ENCODE measurements around the gene PMEL. TPM values are rescaled to one million over a fixed set of nuclear protein-coding genes. Genes with fewer than 3 reads are reported as not detected.

The PMEL gene
- total and polyA plus RNA-seq, 9 of the 15 experiments (the other 6 are each of a cell fraction or from before 2014, with no cell fraction given): 0.36 to 2.0 (median 0.98) TPM

GRCh38 chr12:55996715-55997534 is 31.1 kb upstream of the PMEL start, which contains the start of gene SUOX (continued):
- TF ChIP-seq ZBTB40 (IDR thresholded peaks at IDR 0.05) (0 out of 2 replicates have a peak, but pooled peaks have one; percentile 48), ZBTB40 (CRISPR knock-in tag; IDR thresholded peaks at IDR 0.05) (no peak), SIRT6 (IDR thresholded peaks at IDR 0.05; ENCODE audit: low read depth, low read length) (no peak), FOXA3 (CRISPR knock-in tag; conservative IDR thresholded peaks at IDR 0.05 in 1 of 2, IDR thresholded peaks at IDR 0.05 in 1 of 2) (peak in 1 of 2 experiments; percentile 49; a peak in 2 of 4 replicates), ZNF583 (CRISPR knock-in tag; IDR thresholded peaks at IDR 0.05) (no peak), ZNF311 (CRISPR knock-in tag; IDR thresholded peaks at IDR 0.05) (no peak), CBX8 (IDR thresholded peaks at IDR 0.05; ENCODE audit: borderline replicate concordance, extremely low read depth, low read depth, low read length, poor library complexity, severe bottlenecking) (no peak), MYBL2 (IDR thresholded peaks at IDR 0.05; ENCODE audit: low read depth) (no peak), MYBL2 (CRISPR knock-in tag; IDR thresholded peaks at IDR 0.05; ENCODE audit: borderline replicate concordance) (no peak), TCF7L2 (IDR thresholded peaks at IDR 0.05; ENCODE audit: low read depth, low read length) (no peak), POLR2G (IDR thresholded peaks at IDR 0.05; ENCODE audit: low read depth, low read length) (peak; percentile 83), ZFX (CRISPR knock-in tag; IDR thresholded peaks at IDR 0.05) (peak; percentile 70)
- TF ChIP-seq, protein P1, sequence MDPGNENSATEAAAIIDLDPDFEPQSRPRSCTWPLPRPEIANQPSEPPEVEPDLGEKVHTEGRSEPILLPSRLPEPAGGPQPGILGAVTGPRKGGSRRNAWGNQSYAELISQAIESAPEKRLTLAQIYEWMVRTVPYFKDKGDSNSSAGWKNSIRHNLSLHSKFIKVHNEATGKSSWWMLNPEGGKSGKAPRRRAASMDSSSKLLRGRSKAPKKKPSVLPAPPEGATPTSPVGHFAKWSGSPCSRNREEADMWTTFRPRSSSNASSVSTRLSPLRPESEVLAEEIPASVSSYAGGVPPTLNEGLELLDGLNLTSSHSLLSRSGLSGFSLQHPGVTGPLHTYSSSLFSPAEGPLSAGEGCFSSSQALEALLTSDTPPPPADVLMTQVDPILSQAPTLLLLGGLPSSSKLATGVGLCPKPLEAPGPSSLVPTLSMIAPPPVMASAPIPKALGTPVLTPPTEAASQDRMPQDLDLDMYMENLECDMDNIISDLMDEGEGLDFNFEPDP (CRISPR knock-in tag; IDR thresholded peaks at IDR 0.05): peak; percentile 49; the same call in 1 of the 2 replicates
- TF ChIP-seq, protein P2, sequence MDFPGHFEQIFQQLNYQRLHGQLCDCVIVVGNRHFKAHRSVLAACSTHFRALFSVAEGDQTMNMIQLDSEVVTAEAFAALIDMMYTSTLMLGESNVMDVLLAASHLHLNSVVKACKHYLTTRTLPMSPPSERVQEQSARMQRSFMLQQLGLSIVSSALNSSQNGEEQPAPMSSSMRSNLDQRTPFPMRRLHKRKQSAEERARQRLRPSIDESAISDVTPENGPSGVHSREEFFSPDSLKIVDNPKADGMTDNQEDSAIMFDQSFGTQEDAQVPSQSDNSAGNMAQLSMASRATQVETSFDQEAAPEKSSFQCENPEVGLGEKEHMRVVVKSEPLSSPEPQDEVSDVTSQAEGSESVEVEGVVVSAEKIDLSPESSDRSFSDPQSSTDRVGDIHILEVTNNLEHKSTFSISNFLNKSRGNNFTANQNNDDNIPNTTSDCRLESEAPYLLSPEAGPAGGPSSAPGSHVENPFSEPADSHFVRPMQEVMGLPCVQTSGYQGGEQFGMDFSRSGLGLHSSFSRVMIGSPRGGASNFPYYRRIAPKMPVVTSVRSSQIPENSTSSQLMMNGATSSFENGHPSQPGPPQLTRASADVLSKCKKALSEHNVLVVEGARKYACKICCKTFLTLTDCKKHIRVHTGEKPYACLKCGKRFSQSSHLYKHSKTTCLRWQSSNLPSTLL (IDR thresholded peaks at IDR 0.05): peak; percentile 67; the same call in 1 of the 2 replicates
